Retinal pigment epithelial cell (primary cell): ENCODE measurements around the gene CACNA1B.

ENCODE experiments used
- DNase-seq: peaks from one replicate; pipeline ENCODE4 v3.0.0-alpha.2; 2010; ENCODE audit warnings: low read depth
- H3K4me3 ChIP-seq: 2 replicates; pipeline ENCODE4 v1.5.1; 2011; ENCODE audit warnings: mild to moderate bottlenecking, low read length, control low read depth, moderate library complexity
- TF ChIP-seq, protein P1 (sequence below): conservative IDR thresholded peaks from 2 replicates; pipeline ENCODE4 v1.5.1; 2011; ENCODE audit warnings: low read depth, low read length, control low read depth, inconsistent platforms

Gene CACNA1B

GRCh38 chr9:137978262-137978714 lies 100.7 kb downstream of the CACNA1B start:
- no peak overlapping the region for H3K4me3 ChIP-seq
- no peak for DNase-seq
- TF ChIP-seq, protein P1, sequence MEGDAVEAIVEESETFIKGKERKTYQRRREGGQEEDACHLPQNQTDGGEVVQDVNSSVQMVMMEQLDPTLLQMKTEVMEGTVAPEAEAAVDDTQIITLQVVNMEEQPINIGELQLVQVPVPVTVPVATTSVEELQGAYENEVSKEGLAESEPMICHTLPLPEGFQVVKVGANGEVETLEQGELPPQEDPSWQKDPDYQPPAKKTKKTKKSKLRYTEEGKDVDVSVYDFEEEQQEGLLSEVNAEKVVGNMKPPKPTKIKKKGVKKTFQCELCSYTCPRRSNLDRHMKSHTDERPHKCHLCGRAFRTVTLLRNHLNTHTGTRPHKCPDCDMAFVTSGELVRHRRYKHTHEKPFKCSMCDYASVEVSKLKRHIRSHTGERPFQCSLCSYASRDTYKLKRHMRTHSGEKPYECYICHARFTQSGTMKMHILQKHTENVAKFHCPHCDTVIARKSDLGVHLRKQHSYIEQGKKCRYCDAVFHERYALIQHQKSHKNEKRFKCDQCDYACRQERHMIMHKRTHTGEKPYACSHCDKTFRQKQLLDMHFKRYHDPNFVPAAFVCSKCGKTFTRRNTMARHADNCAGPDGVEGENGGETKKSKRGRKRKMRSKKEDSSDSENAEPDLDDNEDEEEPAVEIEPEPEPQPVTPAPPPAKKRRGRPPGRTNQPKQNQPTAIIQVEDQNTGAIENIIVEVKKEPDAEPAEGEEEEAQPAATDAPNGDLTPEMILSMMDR: no peak

DNA sequence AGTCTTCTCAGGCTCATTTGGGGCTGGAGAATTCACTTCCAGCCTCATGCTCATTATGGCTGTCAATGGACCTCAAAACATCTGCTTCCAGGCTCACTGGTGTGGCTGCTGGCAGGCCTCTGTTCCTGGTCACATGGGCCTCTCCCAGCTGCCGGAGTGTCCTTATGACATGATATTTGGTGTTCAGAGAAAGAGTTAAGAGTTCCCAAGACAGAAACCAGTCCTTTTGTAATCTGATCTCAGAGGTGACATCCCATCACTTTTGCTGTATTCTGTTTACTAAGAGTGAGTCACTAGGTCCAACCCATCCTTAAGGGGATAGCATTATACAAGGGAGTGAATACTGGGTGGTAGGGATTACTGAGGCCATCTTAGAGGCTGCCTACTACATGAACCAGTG lies 104.6 kb downstream of the CACNA1B start:
- no peak overlapping the region for H3K4me3 ChIP-seq
- DNase-seq: no peak
- TF ChIP-seq, protein P1: no peak

DNA sequence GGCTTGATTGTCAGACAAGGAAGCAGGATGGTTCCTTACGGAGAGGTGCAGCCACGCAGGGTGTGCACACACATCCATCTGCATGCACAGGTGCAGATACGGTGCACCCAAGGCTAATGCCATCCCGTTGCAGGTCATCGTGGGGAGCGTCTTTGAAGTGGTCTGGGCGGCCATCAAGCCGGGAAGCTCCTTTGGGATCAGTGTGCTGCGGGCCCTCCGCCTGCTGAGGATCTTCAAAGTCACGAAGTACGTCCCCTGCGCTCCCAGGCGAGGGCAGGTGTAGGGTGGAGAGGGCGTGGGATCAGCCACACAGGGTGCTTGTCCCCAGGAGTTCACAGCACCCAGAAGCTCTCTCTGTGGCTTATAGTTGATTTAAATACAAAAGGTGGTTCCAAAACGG lies 106.4 kb downstream of the CACNA1B start:
- TF ChIP-seq, protein P1: no peak
- no peak for DNase-seq
- H3K4me3 ChIP-seq: no peak overlapping the region

GRCh38 chr9:137984520-137985257 lies 107.1 kb downstream of the CACNA1B start:
- no peak for DNase-seq
- TF ChIP-seq, protein P1: no peak

DNA sequence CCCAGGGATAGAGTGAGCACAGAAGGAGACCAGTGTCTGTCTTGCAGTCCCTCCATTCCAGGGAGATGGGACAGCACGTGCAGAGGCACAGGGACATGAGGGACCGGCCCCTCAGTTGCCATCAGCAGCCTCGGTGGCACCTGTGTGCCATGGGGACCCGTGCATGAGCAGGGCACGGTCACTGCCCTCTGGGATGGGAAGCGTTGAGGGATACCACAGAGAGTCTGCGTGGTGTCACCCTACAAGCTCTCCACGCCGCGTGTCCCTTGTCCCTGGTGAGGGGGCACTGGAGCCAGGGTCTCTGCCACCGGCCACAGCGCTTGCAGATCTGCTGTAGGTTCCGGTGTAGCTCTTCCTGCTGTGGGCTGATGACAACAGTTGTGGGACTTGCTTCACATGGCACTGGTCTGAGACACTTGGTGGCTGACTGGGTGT lies 108.1 kb downstream of the CACNA1B start:
- DNase-seq: no peak
- TF ChIP-seq, protein P1: no peak
- H3K4me3 ChIP-seq: no peak overlapping the region

More at GRCh38 chr9:137984520-137985257, 107.1 kb downstream of the CACNA1B start:
- H3K4me3 ChIP-seq: no peak overlapping the region

DNA sequence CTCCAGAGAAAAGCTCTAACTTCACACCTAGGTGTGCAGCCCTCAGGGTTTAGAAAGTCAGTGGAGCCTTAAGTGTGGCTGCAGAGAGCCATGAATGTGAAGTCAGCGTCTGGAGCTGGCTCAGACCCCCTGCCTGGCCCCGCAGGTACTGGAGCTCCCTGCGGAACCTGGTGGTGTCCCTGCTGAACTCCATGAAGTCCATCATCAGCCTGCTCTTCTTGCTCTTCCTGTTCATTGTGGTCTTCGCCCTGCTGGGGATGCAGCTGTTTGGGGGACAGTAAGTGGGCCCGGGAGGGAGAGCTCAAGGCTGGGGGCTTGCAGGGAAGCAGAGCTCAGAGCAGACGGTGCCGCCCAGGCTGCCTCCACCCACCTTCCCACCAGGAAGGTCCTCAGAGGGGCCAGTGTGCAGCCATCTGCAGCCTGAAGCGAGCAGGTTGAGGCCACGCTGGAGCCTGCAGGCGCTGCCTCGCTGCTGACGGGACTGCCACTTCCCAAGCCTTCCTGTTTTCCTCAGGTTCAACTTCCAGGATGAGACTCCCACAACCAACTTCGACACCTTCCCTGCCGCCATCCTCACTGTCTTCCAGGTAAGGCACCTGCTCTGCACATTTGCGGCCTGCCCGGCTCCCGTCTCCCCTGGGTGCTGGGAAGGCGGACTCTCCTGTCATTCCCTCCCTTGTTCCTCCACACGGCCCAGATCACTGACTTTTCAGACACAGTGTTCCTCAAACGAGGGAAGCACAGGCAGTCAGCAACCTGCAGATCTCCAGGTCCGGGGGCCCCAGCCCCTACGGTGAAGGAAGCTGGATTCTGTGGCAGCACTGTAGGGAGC lies 108.9 kb downstream of the CACNA1B start:
- no peak overlapping the region for H3K4me3 ChIP-seq
- TF ChIP-seq, protein P1: no peak
- no peak for DNase-seq
